Measurements from ENCODE around the gene PAWR. TPM values are rescaled to one million over a fixed set of nuclear protein-coding genes. Genes with fewer than 3 reads are reported as not detected.
"Not testable (repeated sequence)": the region's sequence is repeated elsewhere in the genome, so short reads cannot be mapped to it uniquely, and the experiment has no call there.

PAWR gene
- total RNA-seq, 1 donor from 2014 or later: 52.1 TPM

DNA sequence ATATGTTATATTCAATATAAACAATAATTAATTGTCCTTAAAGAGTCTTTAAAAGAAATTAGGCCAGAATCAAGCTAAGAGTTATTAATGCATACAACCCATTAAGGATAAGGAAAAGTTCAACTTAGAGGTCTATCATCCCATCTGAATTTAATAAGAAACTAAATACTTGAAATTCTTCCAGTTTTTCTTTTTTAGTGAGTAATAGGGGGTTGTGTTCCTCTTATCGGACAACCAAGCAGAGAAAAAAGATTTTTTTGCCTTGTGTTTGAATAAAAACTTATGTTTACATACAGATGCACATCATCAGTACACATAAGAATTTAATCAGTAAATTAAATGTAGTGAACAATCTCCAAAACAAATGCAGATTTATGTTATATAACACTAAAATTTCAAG is 32.5 kb downstream of the PAWR start:
- no peak for DNase-seq (ENCODE audit: low read depth, low spot score)
- no peak overlapping the region for H3K27ac Mint-ChIP-seq (ENCODE audit: unreplicated experiment)
- peaks cover 3% of the 10 kb centered on the region for H3K9me3 Mint-ChIP-seq
- TF ChIP-seq, protein P1, sequence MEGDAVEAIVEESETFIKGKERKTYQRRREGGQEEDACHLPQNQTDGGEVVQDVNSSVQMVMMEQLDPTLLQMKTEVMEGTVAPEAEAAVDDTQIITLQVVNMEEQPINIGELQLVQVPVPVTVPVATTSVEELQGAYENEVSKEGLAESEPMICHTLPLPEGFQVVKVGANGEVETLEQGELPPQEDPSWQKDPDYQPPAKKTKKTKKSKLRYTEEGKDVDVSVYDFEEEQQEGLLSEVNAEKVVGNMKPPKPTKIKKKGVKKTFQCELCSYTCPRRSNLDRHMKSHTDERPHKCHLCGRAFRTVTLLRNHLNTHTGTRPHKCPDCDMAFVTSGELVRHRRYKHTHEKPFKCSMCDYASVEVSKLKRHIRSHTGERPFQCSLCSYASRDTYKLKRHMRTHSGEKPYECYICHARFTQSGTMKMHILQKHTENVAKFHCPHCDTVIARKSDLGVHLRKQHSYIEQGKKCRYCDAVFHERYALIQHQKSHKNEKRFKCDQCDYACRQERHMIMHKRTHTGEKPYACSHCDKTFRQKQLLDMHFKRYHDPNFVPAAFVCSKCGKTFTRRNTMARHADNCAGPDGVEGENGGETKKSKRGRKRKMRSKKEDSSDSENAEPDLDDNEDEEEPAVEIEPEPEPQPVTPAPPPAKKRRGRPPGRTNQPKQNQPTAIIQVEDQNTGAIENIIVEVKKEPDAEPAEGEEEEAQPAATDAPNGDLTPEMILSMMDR (conservative IDR thresholded peaks at IDR 0.05): no peak
- peaks cover 18% of the 10 kb centered on the region for H3K36me3 Mint-ChIP-seq (ENCODE audit: low read depth)
- peaks cover 8% of the 10 kb centered on the region for H3K4me1 Mint-ChIP-seq
- H3K27me3 Mint-ChIP-seq (ENCODE audit: low read depth): no peaks in the 10 kb centered on the region
- no peak overlapping the region for H3K4me3 Mint-ChIP-seq

DNA sequence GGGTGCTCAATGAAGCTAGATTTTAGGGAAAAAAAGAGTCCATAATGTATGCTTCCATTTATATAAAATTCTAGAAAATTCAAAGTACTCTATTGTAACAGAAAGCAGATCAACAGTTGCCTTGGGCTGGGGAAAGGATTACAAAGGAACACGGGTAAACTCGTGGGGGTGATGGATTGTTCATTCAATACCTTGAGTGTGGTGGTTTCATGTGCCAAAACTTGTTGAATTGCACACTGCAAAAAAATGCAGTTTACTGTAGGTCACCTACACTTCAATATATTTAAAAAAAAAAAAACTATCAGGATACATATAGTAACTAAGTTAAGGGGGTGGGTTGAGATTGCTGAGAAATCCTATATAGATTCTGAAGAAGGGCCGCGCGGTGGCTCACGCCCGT is 33.6 kb downstream of the PAWR start:
- Mint-ChIP-seq H3K4me1 (peaks cover 8% of the 10 kb centered on the region), H3K9me3 (peaks cover 3% of the 10 kb centered on the region), H3K27ac (ENCODE audit: unreplicated experiment) (no peak overlapping the region), H3K36me3 (ENCODE audit: low read depth) (peaks cover 18% of the 10 kb centered on the region), H3K27me3 (ENCODE audit: low read depth) (no peaks in the 10 kb centered on the region), H3K4me3 (no peak overlapping the region)
- TF ChIP-seq, protein P1 (conservative IDR thresholded peaks at IDR 0.05): no peak
- no peak for DNase-seq (ENCODE audit: low read depth, low spot score)

DNA sequence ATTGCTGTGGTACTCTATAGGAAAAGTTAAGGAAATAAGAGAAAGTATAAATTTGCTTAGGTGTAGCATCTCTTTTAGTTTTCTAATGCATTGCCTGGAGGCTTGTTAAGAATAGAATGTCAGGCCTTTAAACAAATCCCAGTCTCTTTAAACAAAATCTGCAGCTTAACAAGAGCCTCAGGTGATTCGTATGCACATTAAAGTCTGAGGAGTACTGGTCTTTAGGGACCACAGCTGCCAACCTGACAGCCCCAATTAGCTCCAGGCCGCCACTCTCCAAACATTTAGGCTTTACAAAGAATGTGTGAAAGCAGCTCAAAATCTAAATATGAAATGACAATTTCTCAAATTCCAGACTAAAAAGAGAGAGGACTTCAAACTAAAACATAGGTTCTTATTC is 35.7 kb downstream of the PAWR start:
- H3K27ac Mint-ChIP-seq (ENCODE audit: unreplicated experiment): no peak overlapping the region
- H3K9me3 Mint-ChIP-seq: peaks cover 6% of the 10 kb centered on the region
- no peak for DNase-seq (ENCODE audit: low read depth, low spot score)
- no peak overlapping the region for H3K4me3 Mint-ChIP-seq
- TF ChIP-seq, protein P1 (conservative IDR thresholded peaks at IDR 0.05): no peak
- no peaks in the 10 kb centered on the region for H3K27me3 Mint-ChIP-seq (ENCODE audit: low read depth)
- H3K4me1 Mint-ChIP-seq: peaks cover 4% of the 10 kb centered on the region
- H3K36me3 Mint-ChIP-seq (ENCODE audit: low read depth): peaks cover 18% of the 10 kb centered on the region

DNA sequence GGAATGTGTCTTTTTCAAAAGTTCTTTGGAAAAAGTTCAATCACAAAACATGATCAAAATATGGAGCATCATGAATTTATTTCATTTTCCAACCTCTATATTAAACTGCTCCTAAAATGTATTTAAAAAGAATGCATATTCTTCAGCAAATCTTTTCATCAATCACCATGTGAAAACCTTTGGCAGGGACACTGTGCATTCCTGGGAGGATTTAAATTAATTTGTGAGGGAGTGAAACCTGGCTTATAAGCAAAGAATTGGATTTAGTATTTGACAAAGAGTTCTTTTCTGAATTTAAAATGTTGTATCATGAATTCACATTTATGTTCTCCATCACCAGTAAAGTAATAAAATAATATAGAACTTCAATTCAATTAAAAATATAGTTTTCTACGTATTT is 38.2 kb downstream of the PAWR start:
- no peaks in the 10 kb centered on the region for H3K27me3 Mint-ChIP-seq (ENCODE audit: low read depth)
- TF ChIP-seq, protein P1 (conservative IDR thresholded peaks at IDR 0.05): no peak
- peaks cover 6% of the 10 kb centered on the region for H3K9me3 Mint-ChIP-seq
- no peak overlapping the region for H3K27ac Mint-ChIP-seq (ENCODE audit: unreplicated experiment)
- H3K4me1 Mint-ChIP-seq: no peaks in the 10 kb centered on the region
- no peak for DNase-seq (ENCODE audit: low read depth, low spot score)
- peaks cover 15% of the 10 kb centered on the region for H3K36me3 Mint-ChIP-seq (ENCODE audit: low read depth)
- H3K4me3 Mint-ChIP-seq: no peak overlapping the region

DNA sequence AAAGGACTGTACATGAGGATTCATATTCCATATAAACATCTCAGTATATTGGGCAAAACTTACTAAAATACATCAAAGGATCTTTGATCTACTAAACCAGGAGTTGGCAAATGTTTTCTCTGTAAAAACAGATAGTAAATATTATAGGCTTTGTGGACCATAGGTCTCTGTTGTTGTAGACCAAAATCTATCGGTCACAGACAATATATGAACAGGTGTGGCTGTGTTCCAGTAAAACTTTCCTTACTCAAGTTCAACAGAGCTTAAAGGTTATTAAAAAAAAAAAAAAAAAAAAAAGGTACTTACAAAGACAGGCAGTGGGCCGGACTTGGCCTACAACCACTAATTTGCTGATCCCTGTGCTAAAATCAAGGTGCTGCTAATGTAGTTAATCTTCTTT is 40.3 kb downstream of the PAWR start:
- TF ChIP-seq, protein P1 (conservative IDR thresholded peaks at IDR 0.05): no peak
- Mint-ChIP-seq H3K27me3 (ENCODE audit: low read depth) (no peaks in the 10 kb centered on the region), H3K4me1 (no peaks in the 10 kb centered on the region), H3K4me3 (no peak overlapping the region), H3K27ac (ENCODE audit: unreplicated experiment) (no peak overlapping the region), H3K9me3 (peaks cover 4% of the 10 kb centered on the region), H3K36me3 (ENCODE audit: low read depth) (peaks cover 4% of the 10 kb centered on the region)
- DNase-seq (ENCODE audit: low read depth, low spot score): no peak

DNA sequence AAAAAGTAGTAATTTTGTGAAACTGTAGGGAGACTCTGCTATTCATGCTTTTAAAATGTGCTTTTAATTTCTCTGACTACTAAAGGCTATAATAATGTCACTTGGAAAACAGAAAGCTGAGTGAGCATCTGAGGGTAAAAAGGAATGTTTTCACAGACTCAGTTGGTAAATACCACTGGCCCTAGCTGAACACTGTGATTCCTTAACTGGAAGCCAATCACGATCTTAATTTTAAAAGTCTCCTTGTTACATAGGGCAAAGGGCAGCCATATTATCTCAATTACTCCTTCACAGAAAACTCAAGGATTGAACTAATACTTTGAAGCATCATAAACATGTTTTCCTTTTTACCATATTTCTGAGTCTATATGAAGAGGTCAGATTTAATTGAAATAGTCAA is 41.9 kb downstream of the PAWR start:
- H3K27ac Mint-ChIP-seq (ENCODE audit: unreplicated experiment): no peak overlapping the region
- no peak for DNase-seq (ENCODE audit: low read depth, low spot score)
- no peaks in the 10 kb centered on the region for H3K27me3 Mint-ChIP-seq (ENCODE audit: low read depth)
- no peak overlapping the region for H3K4me3 Mint-ChIP-seq
- H3K9me3 Mint-ChIP-seq: peaks cover 4% of the 10 kb centered on the region
- peaks cover 5% of the 10 kb centered on the region for H3K4me1 Mint-ChIP-seq
- TF ChIP-seq, protein P1 (conservative IDR thresholded peaks at IDR 0.05): no peak
- H3K36me3 Mint-ChIP-seq (ENCODE audit: low read depth): no peaks in the 10 kb centered on the region

DNA sequence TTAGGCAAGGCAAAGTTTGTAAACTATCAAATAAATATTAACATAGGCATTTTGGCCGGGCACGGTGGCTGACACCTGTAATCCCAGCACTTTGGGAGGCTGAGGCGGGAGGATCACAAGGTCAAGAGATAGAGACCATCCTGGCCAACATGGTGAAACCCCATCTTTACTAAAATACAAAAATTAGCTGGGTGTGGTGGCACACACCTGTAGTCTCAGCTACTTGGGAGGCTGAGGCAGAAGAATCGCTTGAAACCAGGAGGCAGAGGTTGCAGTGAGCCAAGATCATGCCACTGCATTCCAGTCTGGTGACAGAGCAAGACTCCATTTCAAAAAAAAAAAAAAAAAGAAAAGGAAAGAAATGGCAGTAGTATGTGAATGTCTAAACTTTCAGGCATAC is 43.9 kb downstream of the PAWR start:
- not testable (repeated sequence) for H3K27me3 Mint-ChIP-seq (ENCODE audit: low read depth); H3K27ac Mint-ChIP-seq (ENCODE audit: unreplicated experiment); H3K36me3 Mint-ChIP-seq (ENCODE audit: low read depth); DNase-seq (ENCODE audit: low read depth, low spot score); H3K4me1 Mint-ChIP-seq; H3K9me3 Mint-ChIP-seq; H3K4me3 Mint-ChIP-seq
